Smooth muscle cell (in vitro differentiated cells): ENCODE results near the gene COL24A1. TPM values are rescaled to one million over a fixed set of nuclear protein-coding genes. Genes with fewer than 3 reads are reported as not detected.
A peak's percentile ranks its signal among the peaks of the same experiment; 100 is the strongest.

Experiments used
- DNase-seq: peaks from one replicate; lab custom pipeline; 2025; ENCODE audit not compliant: unreplicated experiment; lab: John Stamatoyannopoulos, UW
- H2AFZ ChIP-seq: fragments of 200-600 bp; sonication (generic); 2 replicates; pipeline ENCODE4 v1.6.0; 2016; ENCODE audit warnings: antibody characterized with exemption, low read depth, mild to moderate bottlenecking
- H3F3A ChIP-seq: fragments of 200-600 bp; sonication (generic); 2 replicates; pipeline ENCODE4 v1.6.0; 2017; ENCODE audit warnings: antibody characterized with exemption, low read depth
- H3K27ac ChIP-seq: fragments of 200-600 bp; sonication (generic); 2 replicates; pipeline ENCODE4 v1.5.1; 2016; ENCODE audit warnings: low read depth, mild to moderate bottlenecking
- H3K27me3 ChIP-seq: fragments of 200-600 bp; sonication (generic); 2 replicates; pipeline ENCODE4 v1.6.1; 2016; ENCODE audit warnings: low read depth, mild to moderate bottlenecking
- H3K36me3 ChIP-seq: fragments of 200-600 bp; sonication (generic); 2 replicates; pipeline ENCODE4 v1.5.1; 2016; ENCODE audit warnings: low read depth
- H3K4me1 ChIP-seq: fragments of 200-600 bp; sonication (generic); 2 replicates; pipeline ENCODE4 v1.5.1; 2016; ENCODE audit warnings: low read depth
- H3K4me2 ChIP-seq: fragments of 200-600 bp; sonication (generic); 2 replicates; pipeline ENCODE4 v1.6.0; 2016; ENCODE audit warnings: mild to moderate bottlenecking
- H3K4me3 ChIP-seq: fragments of 200-600 bp; sonication (generic); 2 replicates; pipeline ENCODE4 v1.5.1; 2016; ENCODE audit warnings: mild to moderate bottlenecking
- H3K79me2 ChIP-seq: fragments of 200-600 bp; sonication (generic); 2 replicates; pipeline ENCODE4 v1.6.0; 2016; ENCODE audit warnings: low read depth, mild to moderate bottlenecking
- H3K9ac ChIP-seq: fragments of 200-600 bp; sonication (generic); 2 replicates; pipeline ENCODE4 v1.6.0; 2016; ENCODE audit warnings: low read depth
- H3K9me3 ChIP-seq: fragments of 200-600 bp; sonication (generic); replicated peaks from 2 replicates; pipeline ENCODE4 v1.5.1; 2016; ENCODE audit warnings: low read depth
- H4K20me1 ChIP-seq: fragments of 200-600 bp; sonication (generic); 2 replicates; pipeline ENCODE4 v1.6.0; 2016; ENCODE audit warnings: low read depth
- WGBS: methylation state at CpG from one replicate; pipeline ENCODE4 v1.1.7; 2016; ENCODE audit warnings: low lambda C conversion rate; 5-methylcytosine and 5-hydroxymethylcytosine counted together
- polyA plus RNA-seq: library from polyadenylated mRNA; unstranded; fragments of >200 nt; fragmentation: Nextera tagmentation; extraction: Ambion mirVana; gene quantifications from 2 replicates; pipeline ENCODE4 v1.2.1, GENCODE V29; 2016
- total RNA-seq: library from RNA; depleted of rRNA; stranded (reverse); fragments of >200 nt; gene quantifications from 2 replicates; pipeline ENCODE4 v1.2.3, GENCODE V29; 2014
- TF ChIP-seq, protein P1 (sequence below): fragments of 200-600 bp; sonication (generic); IDR thresholded peaks from 2 replicates; pipeline ENCODE4 v1.5.1; 2017; ENCODE audit warnings: borderline replicate concordance, mild to moderate bottlenecking, antibody characterized with exemption; ENCODE audit not compliant: insufficient read depth, poor library complexity, severe bottlenecking

Gene COL24A1
- total and polyA plus RNA-seq, 2 experiments from 2014 or later = 1.5 to 3.2 TPM

DNA sequence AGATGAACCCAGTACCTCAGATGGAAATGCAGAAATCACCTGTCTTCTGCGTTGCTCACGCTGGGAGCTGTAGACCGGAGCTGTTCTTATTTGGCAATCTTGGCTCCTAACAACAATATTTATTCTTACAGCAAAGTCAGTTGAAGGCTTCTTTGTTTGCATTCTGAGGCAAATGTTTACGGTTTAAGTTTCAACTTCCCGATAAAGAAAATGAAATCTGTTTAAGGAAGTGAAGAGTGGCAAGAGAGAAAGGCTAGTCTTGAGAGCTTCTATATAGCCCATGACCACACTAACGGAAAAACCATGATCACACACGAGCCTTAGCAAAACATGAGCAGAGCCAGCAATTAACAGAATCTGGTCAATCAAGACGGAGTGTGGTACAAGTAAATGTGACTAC lies 325.7 kb downstream of the COL24A1 start:
- H3K27me3 ChIP-seq = no peaks in the 10 kb centered on the region
- no peak overlapping the region for H3K27ac ChIP-seq
- DNase-seq = no peak
- no peaks in the 10 kb centered on the region for H3K36me3 ChIP-seq
- no peaks in the 10 kb centered on the region for H4K20me1 ChIP-seq
- no peaks in the 10 kb centered on the region for H3F3A ChIP-seq
- no peak overlapping the region for H2AFZ ChIP-seq
- H3K4me1 ChIP-seq = no peaks in the 10 kb centered on the region
- TF ChIP-seq, protein P1, sequence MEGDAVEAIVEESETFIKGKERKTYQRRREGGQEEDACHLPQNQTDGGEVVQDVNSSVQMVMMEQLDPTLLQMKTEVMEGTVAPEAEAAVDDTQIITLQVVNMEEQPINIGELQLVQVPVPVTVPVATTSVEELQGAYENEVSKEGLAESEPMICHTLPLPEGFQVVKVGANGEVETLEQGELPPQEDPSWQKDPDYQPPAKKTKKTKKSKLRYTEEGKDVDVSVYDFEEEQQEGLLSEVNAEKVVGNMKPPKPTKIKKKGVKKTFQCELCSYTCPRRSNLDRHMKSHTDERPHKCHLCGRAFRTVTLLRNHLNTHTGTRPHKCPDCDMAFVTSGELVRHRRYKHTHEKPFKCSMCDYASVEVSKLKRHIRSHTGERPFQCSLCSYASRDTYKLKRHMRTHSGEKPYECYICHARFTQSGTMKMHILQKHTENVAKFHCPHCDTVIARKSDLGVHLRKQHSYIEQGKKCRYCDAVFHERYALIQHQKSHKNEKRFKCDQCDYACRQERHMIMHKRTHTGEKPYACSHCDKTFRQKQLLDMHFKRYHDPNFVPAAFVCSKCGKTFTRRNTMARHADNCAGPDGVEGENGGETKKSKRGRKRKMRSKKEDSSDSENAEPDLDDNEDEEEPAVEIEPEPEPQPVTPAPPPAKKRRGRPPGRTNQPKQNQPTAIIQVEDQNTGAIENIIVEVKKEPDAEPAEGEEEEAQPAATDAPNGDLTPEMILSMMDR = no peak
- no peak overlapping the region for H3K9ac ChIP-seq
- 98% methylated on average over 8 of the region's 8 CpGs for WGBS
- H3K4me3 ChIP-seq = no peak overlapping the region
- no peaks in the 10 kb centered on the region for H3K9me3 ChIP-seq
- H3K79me2 ChIP-seq = no peaks in the 10 kb centered on the region
- no peak overlapping the region for H3K4me2 ChIP-seq

DNA sequence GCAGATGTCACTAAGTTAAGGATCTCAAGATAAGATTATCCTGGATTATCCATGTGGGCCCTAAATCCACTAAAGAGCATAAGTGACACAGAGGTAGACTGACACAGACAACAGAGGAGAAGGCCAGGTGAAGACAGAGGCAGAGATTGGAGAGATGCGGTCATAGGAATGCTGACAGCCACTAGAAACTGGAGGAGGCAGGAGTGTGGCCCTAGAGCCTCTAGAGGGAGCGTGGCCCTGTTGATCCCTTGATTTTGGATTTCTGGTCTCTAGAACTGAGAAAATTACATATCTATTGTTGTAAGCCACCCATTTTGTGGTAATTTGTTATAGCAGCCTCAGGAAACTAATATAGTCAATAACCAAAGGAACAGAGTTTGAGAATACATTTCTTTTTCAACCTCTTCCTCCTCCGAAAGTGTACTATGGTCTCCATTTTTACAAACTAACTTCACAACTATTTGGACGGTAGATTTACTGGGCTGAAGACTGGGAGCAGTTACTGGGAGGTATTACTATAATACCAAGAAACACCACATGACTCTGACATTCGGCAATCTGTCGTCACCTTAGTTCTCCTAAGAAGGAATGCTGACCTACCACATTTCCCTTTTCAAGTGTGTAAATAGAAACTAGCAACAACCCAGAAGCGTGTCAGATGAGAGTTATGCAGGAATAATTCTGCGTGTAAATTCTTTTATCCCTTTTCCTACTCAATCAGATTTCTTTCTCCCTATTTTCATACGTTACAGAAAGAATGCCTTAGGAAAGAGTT lies 332.3 kb downstream of the COL24A1 start:
- H3K9me3 ChIP-seq = no peaks in the 10 kb centered on the region
- no peak overlapping the region for H3K27ac ChIP-seq
- H3K4me1 ChIP-seq = no peaks in the 10 kb centered on the region
- H3F3A ChIP-seq = no peaks in the 10 kb centered on the region
- no peaks in the 10 kb centered on the region for H3K79me2 ChIP-seq
- no peaks in the 10 kb centered on the region for H3K36me3 ChIP-seq
- no peak overlapping the region for H3K4me2 ChIP-seq
- no peak overlapping the region for H3K4me3 ChIP-seq
- no peaks in the 10 kb centered on the region for H4K20me1 ChIP-seq
- no peak overlapping the region for H3K9ac ChIP-seq
- H3K27me3 ChIP-seq = no peaks in the 10 kb centered on the region
- TF ChIP-seq, protein P1 = no peak
- H2AFZ ChIP-seq = no peak overlapping the region
- no peak for DNase-seq
- WGBS = 86% methylated on average over 9 of the region's 9 CpGs

DNA sequence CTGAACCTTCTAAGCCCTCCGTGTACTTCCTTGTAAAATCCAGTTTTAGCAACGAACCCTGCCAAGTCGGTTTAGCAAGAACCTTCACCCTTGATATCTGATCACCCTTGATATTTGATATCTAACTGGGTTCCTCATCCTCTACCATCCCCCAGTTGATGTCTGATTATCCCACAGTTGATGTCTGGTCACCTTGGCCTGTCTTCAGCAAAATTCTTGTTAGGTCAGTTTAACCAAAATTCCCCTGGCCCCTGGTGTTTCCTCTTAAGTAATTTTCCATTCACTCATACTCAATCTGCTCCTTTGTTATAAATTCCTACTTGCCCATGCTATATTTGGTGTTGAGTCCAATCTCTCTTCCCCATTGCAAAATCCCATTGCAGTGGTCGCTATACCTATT lies 333.9 kb downstream of the COL24A1 start:
- Histone ChIP-seq H3K4me2 (no peak overlapping the region), H4K20me1 (no peaks in the 10 kb centered on the region), H3K4me3 (no peak overlapping the region), H3K36me3 (no peaks in the 10 kb centered on the region), H2AFZ (no peak overlapping the region), H3K79me2 (no peaks in the 10 kb centered on the region), H3K9me3 (no peaks in the 10 kb centered on the region), H3K27me3 (no peaks in the 10 kb centered on the region), H3K27ac (no peak overlapping the region), H3K4me1 (no peaks in the 10 kb centered on the region), H3K9ac (no peak overlapping the region), H3F3A (no peaks in the 10 kb centered on the region)
- WGBS = 94% methylated on average over 4 of the region's 4 CpGs
- TF ChIP-seq, protein P1 = no peak
- DNase-seq = no peak

DNA sequence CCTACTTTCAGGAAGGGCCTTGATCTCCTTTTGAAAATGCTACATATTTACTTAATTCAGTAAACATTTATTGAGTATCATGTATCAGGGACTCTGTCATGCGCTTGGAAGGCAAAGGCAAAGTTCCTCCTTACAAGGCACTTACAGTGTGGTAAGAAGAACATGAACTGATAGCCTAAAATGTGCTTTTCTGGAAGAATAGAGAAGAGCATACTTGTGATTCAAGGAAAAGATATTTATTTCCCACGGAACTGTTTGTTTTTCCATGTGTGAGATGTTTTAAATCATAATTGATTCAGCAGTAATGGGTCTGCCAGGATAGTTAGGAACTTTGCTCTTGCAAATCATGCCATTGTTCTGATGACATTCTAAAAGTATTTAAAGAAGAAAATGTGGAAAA lies 338.2 kb downstream of the COL24A1 start:
- DNase-seq = no peak
- Histone ChIP-seq H3K27me3 (no peaks in the 10 kb centered on the region), H3K9me3 (no peaks in the 10 kb centered on the region), H4K20me1 (no peaks in the 10 kb centered on the region), H3K4me2 (no peak overlapping the region), H3K36me3 (no peaks in the 10 kb centered on the region), H3K27ac (no peak overlapping the region), H3K4me3 (no peak overlapping the region), H3F3A (no peaks in the 10 kb centered on the region), H2AFZ (peak overlapping the region; percentile 34), H3K4me1 (no peaks in the 10 kb centered on the region), H3K9ac (no peak overlapping the region), H3K79me2 (no peaks in the 10 kb centered on the region)
- TF ChIP-seq, protein P1 = no peak
- 63% methylated on average over 2 of the region's 2 CpGs for WGBS
